ENCODE results near the gene FBXO28. TPM values are rescaled to one million over a fixed set of nuclear protein-coding genes. Genes with fewer than 3 reads are reported as not detected.
A peak's percentile ranks its signal among the peaks of the same experiment; 100 is the strongest.

FBXO28 gene
- 12.1 TPM for polyA plus RNA-seq (2013, experiment 1 of 2)
- 12.8 TPM for polyA plus RNA-seq (2013, experiment 2 of 2)

DNA sequence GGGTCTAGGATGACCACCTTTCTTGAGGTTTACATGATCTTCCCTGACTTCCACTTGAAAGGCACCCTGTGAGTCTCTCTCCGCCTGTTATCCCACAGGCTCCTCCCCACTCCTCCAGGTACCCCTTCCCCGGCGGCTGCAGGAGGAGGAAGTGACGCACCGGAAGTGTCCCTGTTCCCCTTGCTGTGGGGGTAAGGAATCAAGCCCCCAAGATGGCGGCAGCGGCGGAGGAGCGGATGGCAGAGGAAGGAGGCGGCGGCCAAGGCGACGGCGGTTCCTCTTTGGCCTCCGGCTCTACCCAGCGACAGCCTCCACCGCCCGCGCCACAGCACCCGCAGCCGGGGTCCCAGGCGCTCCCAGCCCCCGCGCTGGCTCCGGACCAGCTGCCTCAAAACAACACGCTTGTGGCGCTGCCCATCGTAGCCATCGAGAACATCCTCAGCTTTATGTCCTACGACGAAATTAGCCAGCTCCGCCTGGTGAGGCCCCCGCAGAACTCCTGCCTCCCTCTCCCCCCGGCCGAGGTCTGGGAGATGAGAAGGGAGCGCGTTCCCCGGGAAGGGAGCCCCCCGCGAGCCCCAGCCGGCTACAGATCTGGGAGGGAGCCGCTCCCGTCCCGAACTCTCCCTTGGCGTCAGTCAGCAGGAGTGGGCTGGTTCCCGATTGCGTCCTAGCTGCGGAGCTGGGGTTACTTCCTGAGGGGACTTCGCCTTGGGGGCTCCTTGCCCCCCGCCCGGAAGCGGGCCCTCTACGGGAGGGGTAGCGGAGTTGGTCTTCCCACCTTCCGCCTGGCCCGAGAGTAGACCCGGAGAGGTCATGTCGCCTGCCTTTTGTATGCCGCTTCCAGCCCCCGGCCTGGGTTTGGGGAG lies at the start of gene FBXO28:
TSS of gene FBXO28 (plus strand) at position 194 of the 869 bp plus-strand sequence. CDS start at position 213, 19 bp downstream.
- WGBS = under 1% methylated on average over 53 of the region's 60 CpGs
- Histone ChIP-seq H2BK5ac (ENCODE audit: low read depth, low read length, poor library complexity, severe bottlenecking) (peak within 1 kb of the TSS; percentile 94), H4K91ac (ENCODE audit: low read length) (peak within 1 kb of the TSS; percentile 95), H3K18ac (ENCODE audit: low read depth in 1 of 2, low read length in 2 of 2) (peak within 1 kb of the TSS; percentile 76 to 99), H3K4ac (ENCODE audit: low read depth in 1 of 2, low read length in 2 of 2) (peak within 1 kb of the TSS; percentile 91 to 99), H2BK15ac (ENCODE audit: low read depth, poor library complexity, severe bottlenecking) (peak within 1 kb of the TSS; percentile 94), H2AK5ac (ENCODE audit: low read length, severe bottlenecking) (peak within 1 kb of the TSS; percentile 37), H3K4me3 (ENCODE audit: insufficient read depth in 1 of 2, low read depth in 1 of 2, low read length in 2 of 2) (peak within 1 kb of the TSS; percentile 97 to 98), H3K79me1 (replicated peaks; ENCODE audit: low read length, poor library complexity, severe bottlenecking) (no peaks in the 10 kb centered on the region), H3K4me2 (ENCODE audit: low read length, poor library complexity, severe bottlenecking) (peak within 1 kb of the TSS; percentile 95), H3K14ac (ENCODE audit: low read length in 2 of 2) (peak within 1 kb of the TSS in 1 of 2 experiments; percentile 97), H3K36me3 (ENCODE audit: control insufficient read depth in 1 of 2, insufficient read depth in 2 of 2, low read depth in 1 of 2, low read length in 2 of 2) (no peaks in the 10 kb centered on the region), H2AFZ (ENCODE audit: low read depth, low read length) (peak within 1 kb of the TSS; percentile 100), H4K8ac (ENCODE audit: low read length) (peak within 1 kb of the TSS; percentile 97), H3K4me1 (ENCODE audit: control insufficient read depth, insufficient read depth, low read depth, low read length) (no peaks in the 10 kb centered on the region), H3K9me3 (ENCODE audit: control insufficient read depth, low read length) (no peaks in the 10 kb centered on the region), H3K23ac (ENCODE audit: low read length in 2 of 2) (peak within 1 kb of the TSS; percentile 51 to 96), H2BK120ac (ENCODE audit: low read depth, low read length) (peak within 1 kb of the TSS; percentile 78), H2BK12ac (ENCODE audit: low read length in 2 of 2) (peak within 1 kb of the TSS in 1 of 2 experiments; percentile 72), H3K27ac (ENCODE audit: low read length, poor library complexity, severe bottlenecking) (peak within 1 kb of the TSS; percentile 62), H3K27me3 (ENCODE audit: control insufficient read depth in 1 of 2, insufficient read depth in 1 of 2, low read length in 2 of 2) (peaks cover 0 to 8% of the 10 kb centered on the region in 2 experiments), H3K9ac (ENCODE audit: low read length) (peak within 1 kb of the TSS; percentile 98)
- peak; percentile 95 for DNase-seq

- Histone ChIP-seq H2BK15ac (ENCODE audit: low read depth, poor library complexity, severe bottlenecking) (no peak overlapping the region), H3K9me3 (ENCODE audit: control insufficient read depth, low read length) (peaks cover 4% of the 10 kb centered on the region), H3K4ac (ENCODE audit: low read depth in 1 of 2, low read length in 2 of 2) (no peak overlapping the region), H4K8ac (ENCODE audit: low read length) (no peak overlapping the region), H2BK120ac (ENCODE audit: low read depth, low read length) (no peak overlapping the region), H4K91ac (ENCODE audit: low read length) (no peak overlapping the region), H3K27ac (ENCODE audit: low read length, poor library complexity, severe bottlenecking) (no peak overlapping the region), H3K18ac (ENCODE audit: low read depth in 1 of 2, low read length in 2 of 2) (no peak overlapping the region), H2AK5ac (ENCODE audit: low read length, severe bottlenecking) (peak overlapping the region; percentile 78), H3K9ac (ENCODE audit: low read length) (no peak overlapping the region), H3K36me3 (ENCODE audit: control insufficient read depth in 1 of 2, insufficient read depth in 2 of 2, low read depth in 1 of 2, low read length in 2 of 2) (no peaks in the 10 kb centered on the region), H3K14ac (ENCODE audit: low read length in 2 of 2) (no peak overlapping the region), H3K79me1 (replicated peaks; ENCODE audit: low read length, poor library complexity, severe bottlenecking) (no peaks in the 10 kb centered on the region), H2BK5ac (ENCODE audit: low read depth, low read length, poor library complexity, severe bottlenecking) (no peak overlapping the region), H3K4me3 (ENCODE audit: insufficient read depth in 1 of 2, low read depth in 1 of 2, low read length in 2 of 2) (no peak overlapping the region), H2AFZ (ENCODE audit: low read depth, low read length) (no peak overlapping the region), H3K27me3 (ENCODE audit: control insufficient read depth in 1 of 2, insufficient read depth in 1 of 2, low read length in 2 of 2) (peaks cover 0 to 10% of the 10 kb centered on the region in 2 experiments), H3K4me2 (ENCODE audit: low read length, poor library complexity, severe bottlenecking) (no peak overlapping the region), H2BK12ac (ENCODE audit: low read length in 2 of 2) (no peak overlapping the region), H3K4me1 (ENCODE audit: control insufficient read depth, insufficient read depth, low read depth, low read length) (peaks cover 7% of the 10 kb centered on the region), H3K23ac (ENCODE audit: low read length in 2 of 2) (no peak overlapping the region)
- WGBS = 86% methylated on average over 5 of the region's 5 CpGs
- DNase-seq = no peak
Measured at GRCh38 chr1:224064150-224064549, 49.8 kb upstream of the FBXO28 start.

GRCh38 chr1:224065455-224065854 lies 48.5 kb upstream of the FBXO28 start:
- H2BK120ac ChIP-seq (ENCODE audit: low read depth, low read length) = no peak overlapping the region
- H3K27me3 ChIP-seq (ENCODE audit: control insufficient read depth in 1 of 2, insufficient read depth in 1 of 2, low read length in 2 of 2) = peaks cover 0 to 10% of the 10 kb centered on the region in 2 experiments
- WGBS = no CpG with 5 or more reads among the region's 2 CpGs
- H2BK12ac ChIP-seq (ENCODE audit: low read length in 2 of 2) = no peak overlapping the region
- no peak overlapping the region for H3K14ac ChIP-seq (ENCODE audit: low read length in 2 of 2)
- no peaks in the 10 kb centered on the region for H3K9me3 ChIP-seq (ENCODE audit: control insufficient read depth, low read length)
- no peak overlapping the region for H2BK5ac ChIP-seq (ENCODE audit: low read depth, low read length, poor library complexity, severe bottlenecking)
- H2BK15ac ChIP-seq (ENCODE audit: low read depth, poor library complexity, severe bottlenecking) = no peak overlapping the region
- H2AK5ac ChIP-seq (ENCODE audit: low read length, severe bottlenecking) = no peak overlapping the region
- H3K18ac ChIP-seq (ENCODE audit: low read depth in 1 of 2, low read length in 2 of 2) = no peak overlapping the region
- no peaks in the 10 kb centered on the region for H3K36me3 ChIP-seq (ENCODE audit: control insufficient read depth in 1 of 2, insufficient read depth in 2 of 2, low read depth in 1 of 2, low read length in 2 of 2)
- H3K4ac ChIP-seq (ENCODE audit: low read depth in 1 of 2, low read length in 2 of 2) = no peak overlapping the region
- no peak overlapping the region for H3K4me2 ChIP-seq (ENCODE audit: low read length, poor library complexity, severe bottlenecking)
- no peak for DNase-seq
- no peak overlapping the region for H4K8ac ChIP-seq (ENCODE audit: low read length)
- no peak overlapping the region for H3K9ac ChIP-seq (ENCODE audit: low read length)
- no peak overlapping the region for H2AFZ ChIP-seq (ENCODE audit: low read depth, low read length)
- H3K4me3 ChIP-seq (ENCODE audit: insufficient read depth in 1 of 2, low read depth in 1 of 2, low read length in 2 of 2) = no peak overlapping the region
- H3K79me1 ChIP-seq (replicated peaks; ENCODE audit: low read length, poor library complexity, severe bottlenecking) = no peaks in the 10 kb centered on the region
- no peak overlapping the region for H4K91ac ChIP-seq (ENCODE audit: low read length)
- no peak overlapping the region for H3K23ac ChIP-seq (ENCODE audit: low read length in 2 of 2)
- H3K27ac ChIP-seq (ENCODE audit: low read length, poor library complexity, severe bottlenecking) = peak overlapping the region; percentile 62
- H3K4me1 ChIP-seq (ENCODE audit: control insufficient read depth, insufficient read depth, low read depth, low read length) = peaks cover 7% of the 10 kb centered on the region

GRCh38 chr1:224067207-224067606 lies 46.7 kb upstream of the FBXO28 start:
- peak overlapping the region; percentile 24 for H3K9ac ChIP-seq (ENCODE audit: low read length)
- H3K27me3 ChIP-seq (ENCODE audit: control insufficient read depth in 1 of 2, insufficient read depth in 1 of 2, low read length in 2 of 2) = peaks cover 0 to 14% of the 10 kb centered on the region in 2 experiments

More at GRCh38 chr1:224067207-224067606, 46.7 kb upstream of the FBXO28 start:
- Histone ChIP-seq H3K14ac (ENCODE audit: low read length in 2 of 2) (no peak overlapping the region), H3K9me3 (ENCODE audit: control insufficient read depth, low read length) (no peaks in the 10 kb centered on the region), H3K18ac (ENCODE audit: low read depth in 1 of 2, low read length in 2 of 2) (no peak overlapping the region), H4K91ac (ENCODE audit: low read length) (no peak overlapping the region), H3K27ac (ENCODE audit: low read length, poor library complexity, severe bottlenecking) (peak overlapping the region; percentile 96), H3K36me3 (ENCODE audit: control insufficient read depth in 1 of 2, insufficient read depth in 2 of 2, low read depth in 1 of 2, low read length in 2 of 2) (no peaks in the 10 kb centered on the region), H2BK5ac (ENCODE audit: low read depth, low read length, poor library complexity, severe bottlenecking) (no peak overlapping the region), H2AFZ (ENCODE audit: low read depth, low read length) (no peak overlapping the region), H2BK15ac (ENCODE audit: low read depth, poor library complexity, severe bottlenecking) (no peak overlapping the region), H4K8ac (ENCODE audit: low read length) (no peak overlapping the region), H2AK5ac (ENCODE audit: low read length, severe bottlenecking) (no peak overlapping the region), H3K4me1 (ENCODE audit: control insufficient read depth, insufficient read depth, low read depth, low read length) (peaks cover 7% of the 10 kb centered on the region), H2BK12ac (ENCODE audit: low read length in 2 of 2) (no peak overlapping the region), H3K4ac (ENCODE audit: low read depth in 1 of 2, low read length in 2 of 2) (no peak overlapping the region), H3K79me1 (replicated peaks; ENCODE audit: low read length, poor library complexity, severe bottlenecking) (no peaks in the 10 kb centered on the region), H2BK120ac (ENCODE audit: low read depth, low read length) (no peak overlapping the region), H3K4me3 (ENCODE audit: insufficient read depth in 1 of 2, low read depth in 1 of 2, low read length in 2 of 2) (no peak overlapping the region), H3K23ac (ENCODE audit: low read length in 2 of 2) (no peak overlapping the region), H3K4me2 (ENCODE audit: low read length, poor library complexity, severe bottlenecking) (no peak overlapping the region)
- DNase-seq = no peak
